PC-3 (cell line): ENCODE data around the gene CRB2.

ENCODE experiments used
- EZH2 ChIP-seq: fragments of 300-600 bp; sonication (generic); IDR thresholded peaks from one replicate; pipeline ENCODE4 v1.6.1; 2017; ENCODE audit warnings: antibody characterized with exemption, mild to moderate bottlenecking, low read length; ENCODE audit not compliant: unreplicated experiment
- EZH2phosphoT487 ChIP-seq: fragments of 300-600 bp; sonication (generic); IDR thresholded peaks from 2 replicates; pipeline ENCODE4 v1.6.1; 2018; ENCODE audit warnings: mild to moderate bottlenecking, antibody characterized with exemption, low read length, borderline replicate concordance
- TF ChIP-seq, protein P1 (sequence below): fragments of 300-600 bp; sonication (generic); conservative IDR thresholded peaks from 2 replicates; pipeline ENCODE4 v1.5.1; 2017; ENCODE audit warnings: antibody characterized with exemption, low read depth, mild to moderate bottlenecking, low read length

GRCh38 chr9:123416176-123416575 is 60.2 kb downstream of the CRB2 start:
- TF ChIP-seq, protein P1, sequence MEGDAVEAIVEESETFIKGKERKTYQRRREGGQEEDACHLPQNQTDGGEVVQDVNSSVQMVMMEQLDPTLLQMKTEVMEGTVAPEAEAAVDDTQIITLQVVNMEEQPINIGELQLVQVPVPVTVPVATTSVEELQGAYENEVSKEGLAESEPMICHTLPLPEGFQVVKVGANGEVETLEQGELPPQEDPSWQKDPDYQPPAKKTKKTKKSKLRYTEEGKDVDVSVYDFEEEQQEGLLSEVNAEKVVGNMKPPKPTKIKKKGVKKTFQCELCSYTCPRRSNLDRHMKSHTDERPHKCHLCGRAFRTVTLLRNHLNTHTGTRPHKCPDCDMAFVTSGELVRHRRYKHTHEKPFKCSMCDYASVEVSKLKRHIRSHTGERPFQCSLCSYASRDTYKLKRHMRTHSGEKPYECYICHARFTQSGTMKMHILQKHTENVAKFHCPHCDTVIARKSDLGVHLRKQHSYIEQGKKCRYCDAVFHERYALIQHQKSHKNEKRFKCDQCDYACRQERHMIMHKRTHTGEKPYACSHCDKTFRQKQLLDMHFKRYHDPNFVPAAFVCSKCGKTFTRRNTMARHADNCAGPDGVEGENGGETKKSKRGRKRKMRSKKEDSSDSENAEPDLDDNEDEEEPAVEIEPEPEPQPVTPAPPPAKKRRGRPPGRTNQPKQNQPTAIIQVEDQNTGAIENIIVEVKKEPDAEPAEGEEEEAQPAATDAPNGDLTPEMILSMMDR: no peak
- no peak for TF ChIP-seq EZH2
- no peak for TF ChIP-seq EZH2phosphoT487
